HK-2 (cell line): Measurements from ENCODE around the gene FGR.

ENCODE experiments used
- DNase-seq: peaks from one replicate; pipeline ENCODE4 v3.0.0-alpha.2; 2018; ENCODE audit not compliant: unreplicated experiment

The FGR gene

DNA sequence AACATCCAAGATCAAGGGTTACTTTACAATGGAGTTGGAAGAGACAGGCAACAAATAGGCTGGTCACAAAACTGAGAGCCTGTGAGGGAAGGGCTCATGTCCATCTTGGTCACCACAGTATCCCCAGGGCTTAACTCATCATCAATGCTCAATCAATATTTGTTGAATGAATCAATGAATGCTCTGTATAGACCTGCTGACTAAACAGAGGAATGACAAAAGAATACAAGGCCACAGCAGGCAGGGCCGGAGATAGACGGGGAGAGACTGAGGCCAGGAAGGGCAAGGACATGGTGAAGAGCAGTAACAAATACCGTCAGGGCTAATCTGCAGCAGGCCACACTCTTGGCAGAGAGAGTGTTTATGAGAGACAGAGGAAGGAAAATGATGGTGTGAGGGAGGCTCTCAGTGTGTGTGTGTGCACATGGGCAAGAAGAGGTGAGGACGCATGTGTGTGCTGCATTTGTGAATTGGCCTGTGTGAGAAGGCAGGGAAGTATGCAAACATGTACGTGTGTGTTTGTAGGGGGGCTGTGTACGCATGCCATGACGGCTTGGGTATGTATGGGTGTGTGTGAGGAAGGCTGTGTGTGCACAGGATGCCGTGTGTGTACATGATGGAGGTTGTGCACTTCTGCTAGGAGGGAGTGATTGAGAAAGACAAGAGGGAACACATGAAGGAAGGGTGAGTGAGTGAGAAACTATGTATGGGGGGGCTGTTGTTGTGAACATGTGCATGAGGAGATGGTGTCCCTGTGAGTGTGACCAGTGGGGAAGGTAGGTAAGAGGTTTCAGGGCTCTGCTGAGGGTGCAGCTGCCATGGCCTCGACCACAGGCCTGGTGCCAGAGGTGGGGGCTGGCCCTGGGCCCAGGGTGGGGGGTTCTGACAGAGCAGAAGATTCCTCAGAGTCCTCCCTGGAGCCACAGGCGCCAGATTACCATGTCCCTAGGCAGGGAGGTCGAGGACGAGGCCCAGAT, 46.4 kb downstream of the FGR start:
- DNase-seq, result no peak

DNA sequence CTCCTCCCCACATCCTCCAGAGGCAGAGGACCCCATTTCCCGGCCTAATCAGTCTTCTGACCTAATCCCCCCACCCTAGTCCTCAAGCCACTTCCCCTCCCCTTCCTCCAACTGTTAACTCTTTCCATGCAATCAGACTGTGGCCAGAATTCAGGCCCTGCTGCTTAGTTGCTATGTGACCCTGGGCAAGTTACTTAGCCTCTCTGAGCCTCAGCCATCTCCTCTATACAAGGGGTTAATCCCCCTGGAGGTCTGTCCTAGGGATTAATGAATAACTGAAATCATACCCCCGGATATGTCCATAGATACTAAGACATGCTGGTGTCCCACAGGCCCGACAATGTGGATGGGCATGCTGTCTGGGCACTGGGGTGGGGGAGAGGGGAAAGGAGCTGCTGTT, 49.3 kb downstream of the FGR start:
- DNase-seq, result no peak

DNA sequence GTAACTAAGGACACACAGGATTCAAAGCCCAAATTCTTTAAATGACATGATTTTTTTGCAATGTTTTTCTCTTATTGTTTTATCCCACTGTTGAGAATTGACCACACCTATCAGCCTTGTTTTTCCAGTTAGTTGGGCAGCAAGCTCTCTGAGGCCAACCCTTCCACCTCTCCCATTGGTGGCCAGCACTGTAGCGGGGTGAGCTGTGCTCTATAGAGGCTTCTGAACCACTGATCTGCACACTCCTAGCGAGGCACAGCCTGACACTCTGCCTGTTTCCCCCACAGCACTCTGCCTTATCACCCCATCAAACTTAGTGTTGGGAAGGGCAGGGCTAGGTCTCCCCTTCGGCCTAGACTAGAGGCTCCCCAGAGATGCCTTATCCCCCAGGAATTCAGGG, 50.5 kb downstream of the FGR start:
- no peak for DNase-seq

DNA sequence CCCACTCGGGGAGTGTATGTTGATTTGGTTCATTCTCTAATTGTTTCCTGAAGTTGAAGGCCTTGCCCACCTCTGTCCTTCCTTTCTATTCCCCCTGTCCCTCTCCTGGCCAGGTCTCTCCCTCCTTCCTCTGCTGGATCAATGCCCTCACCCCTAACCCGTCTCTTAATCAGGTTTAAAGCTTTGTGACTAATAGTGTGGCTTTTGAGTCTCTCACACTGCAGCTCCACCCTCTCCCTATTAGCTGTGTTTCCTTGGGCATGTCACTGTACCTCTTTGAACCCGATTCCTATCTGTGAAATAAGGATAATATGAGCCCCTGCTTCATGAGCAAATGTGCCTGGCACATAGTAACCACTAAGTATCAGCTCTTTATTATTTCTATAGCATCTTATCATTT, 51.5 kb downstream of the FGR start:
- DNase-seq, result no peak

DNA sequence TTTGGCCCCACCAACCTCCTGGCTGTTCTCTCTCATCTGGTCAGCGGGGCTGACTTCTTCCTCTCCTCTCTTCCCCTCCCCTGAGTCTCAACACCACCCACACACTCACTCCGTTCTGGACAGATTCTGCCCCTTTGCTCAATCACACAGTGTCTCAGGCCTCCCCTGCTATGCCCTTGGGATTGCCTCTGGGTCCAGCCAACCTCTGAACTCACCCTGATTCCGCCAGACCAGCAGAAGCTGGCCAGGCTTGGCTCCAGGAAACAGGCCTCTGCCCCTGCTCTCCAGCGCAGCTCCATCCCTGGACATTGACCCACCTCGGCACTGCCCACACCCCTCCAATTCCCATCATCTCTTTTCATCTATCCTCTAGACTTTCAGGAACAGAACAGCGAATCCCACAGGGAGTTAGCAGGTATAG, 53.2 kb downstream of the FGR start:
- no peak for DNase-seq

GRCh38 chr1:27577504-27578188, 57.3 kb downstream of the FGR start:
- DNase-seq, result no peak

- no peak for DNase-seq
Observed at GRCh38 chr1:27576806-27577227, 58.2 kb downstream of the FGR start.

DNA sequence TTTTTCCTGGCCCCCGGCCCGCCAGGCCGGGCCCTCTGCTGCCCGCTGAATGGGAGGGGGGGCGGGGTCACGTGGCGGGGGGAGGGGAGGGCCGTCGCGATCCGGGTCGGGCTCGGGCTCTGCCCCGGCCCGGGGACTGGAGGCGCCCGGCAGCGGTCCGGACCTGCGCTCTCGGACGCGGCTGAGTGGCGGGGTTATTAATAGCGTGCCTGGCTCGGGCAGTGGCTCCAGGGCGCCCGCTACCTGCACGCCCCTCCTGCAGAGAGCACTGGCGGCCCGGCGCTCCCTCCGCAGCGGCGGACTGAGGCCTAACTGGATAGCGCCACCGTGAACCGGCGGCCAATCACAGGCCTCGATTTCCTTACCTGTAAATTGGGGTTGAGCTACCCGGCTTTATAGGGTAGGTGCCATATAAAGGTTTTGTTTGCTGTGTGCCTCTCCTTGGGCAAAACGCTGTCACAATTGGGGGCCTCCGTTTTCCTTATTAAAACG, 59.1 kb downstream of the FGR start:
- no peak for DNase-seq

DNA sequence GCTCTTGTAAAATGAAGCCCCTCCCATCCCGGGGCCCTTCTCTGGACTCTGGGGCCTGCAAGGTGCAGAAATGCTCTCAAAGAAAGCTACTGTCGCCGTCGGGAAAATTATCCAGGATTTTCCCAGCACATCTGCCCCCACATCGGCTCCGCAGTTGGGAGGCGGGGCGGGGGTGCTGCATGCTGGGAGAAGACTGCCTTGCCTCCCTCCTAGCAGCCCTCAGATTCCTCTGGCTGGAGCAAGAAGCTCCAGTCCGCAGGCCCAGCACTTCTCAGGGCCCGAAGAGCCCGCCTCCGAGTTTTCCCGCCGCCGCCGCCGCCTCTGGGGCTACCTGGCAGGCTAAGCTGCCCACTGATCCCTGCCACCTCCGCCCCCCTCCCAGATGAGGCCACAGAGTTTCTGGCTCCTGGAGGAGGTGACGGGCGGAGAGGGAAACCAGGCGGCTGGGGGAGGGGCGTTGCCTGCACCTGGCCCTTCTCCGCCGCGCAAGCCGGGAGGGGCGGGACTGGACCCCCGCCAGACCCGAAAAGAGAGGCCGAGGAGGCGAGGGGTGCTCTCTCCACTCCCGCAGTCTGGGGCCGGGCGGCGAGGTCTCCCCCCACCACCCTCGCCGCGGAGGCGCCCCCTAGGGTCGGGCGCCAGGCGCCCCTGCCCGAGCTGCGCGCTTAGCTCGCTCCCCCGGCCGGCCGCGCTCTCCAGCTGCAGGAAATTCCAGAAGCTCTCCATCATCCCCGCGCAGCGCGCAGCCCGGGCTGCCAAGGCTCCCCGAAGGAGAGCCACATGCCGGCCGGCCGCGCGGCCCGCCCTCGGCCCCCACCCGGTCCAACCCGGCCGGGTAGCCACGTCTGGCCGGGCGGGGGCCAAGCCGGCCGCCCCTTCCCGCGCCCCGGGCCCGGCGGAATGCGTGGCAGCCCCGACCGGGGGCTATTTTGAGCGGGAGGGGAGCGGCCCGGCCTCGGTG, 59.8 kb downstream of the FGR start:
- no peak for DNase-seq

- no peak for DNase-seq
Observed at GRCh38 chr1:27574001-27574781, 60.8 kb downstream of the FGR start.

DNA sequence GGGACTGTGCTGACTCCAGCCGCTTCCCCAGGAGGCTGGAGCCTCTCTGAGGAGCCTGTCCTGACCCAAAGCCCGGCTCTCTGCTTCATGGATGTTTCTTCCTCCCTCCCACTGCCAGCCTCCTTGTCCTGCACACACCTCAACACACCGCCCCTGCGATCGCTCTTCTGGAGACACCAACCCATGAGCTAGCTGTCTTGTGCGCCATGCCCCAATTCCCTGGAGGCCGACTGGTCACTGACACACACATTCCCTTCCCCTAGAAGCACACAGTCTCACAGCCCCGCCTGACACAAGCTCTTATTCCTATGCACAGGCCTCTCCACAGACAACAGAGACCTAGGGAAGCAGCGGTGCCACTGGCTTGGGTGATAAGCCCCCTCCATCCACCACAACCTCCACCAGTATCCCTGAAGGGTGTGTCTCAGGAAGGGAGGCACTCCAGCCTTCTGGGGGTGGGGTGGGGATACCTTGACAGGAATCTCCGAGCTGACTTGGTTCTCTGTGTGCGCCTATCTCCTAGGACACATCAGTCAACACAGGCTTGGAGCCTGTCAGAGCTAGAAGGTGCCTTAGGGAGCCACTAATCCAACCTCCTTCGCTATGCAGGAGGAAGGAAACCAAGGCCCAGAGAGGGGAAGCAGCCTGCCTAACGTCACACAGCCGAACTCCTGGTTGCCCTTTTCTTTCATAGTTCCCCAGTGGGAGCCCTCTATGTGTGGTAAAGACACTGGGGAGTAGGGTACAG, 62.1 kb downstream of the FGR start:
- DNase-seq, result no peak

GRCh38 chr1:27572019-27572678, 62.8 kb downstream of the FGR start:
- DNase-seq, result no peak

GRCh38 chr1:27571439-27572018, 63.5 kb downstream of the FGR start:
- DNase-seq, result no peak

- DNase-seq, result no peak
Observed at GRCh38 chr1:27570784-27571183, 64.2 kb downstream of the FGR start.

DNA sequence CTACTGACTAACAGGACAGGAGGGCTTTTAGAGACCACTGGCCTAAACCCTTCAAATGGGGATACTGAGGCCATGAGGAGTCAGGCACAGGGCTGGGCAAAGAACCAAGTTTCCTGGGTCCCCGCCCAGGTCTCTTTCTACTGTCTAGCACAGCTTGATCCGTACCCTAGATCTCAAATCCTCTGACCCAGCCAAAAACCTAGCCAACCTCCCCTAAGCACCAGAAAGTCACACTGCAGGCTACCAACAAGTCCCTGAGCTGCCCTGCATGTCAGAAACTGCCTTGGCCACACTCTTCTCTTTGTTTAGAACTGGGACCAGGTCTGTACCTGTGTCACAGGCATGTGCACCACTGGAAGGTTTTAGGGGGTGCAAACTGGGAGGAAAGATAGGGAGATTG, 64.6 kb downstream of the FGR start:
- DNase-seq, result no peak

- DNase-seq, result no peak
Observed at GRCh38 chr1:27569506-27570291, 65.3 kb downstream of the FGR start.

GRCh38 chr1:27569088-27569460, 65.9 kb downstream of the FGR start:
- no peak for DNase-seq

GRCh38 chr1:27568300-27569087, 66.5 kb downstream of the FGR start:
- DNase-seq, result peak; percentile 75
